ENCODE measurements around the gene ATAD3B.
"Not testable (repeated sequence)": the region's sequence is repeated elsewhere in the genome, so short reads cannot be mapped to it uniquely, and the experiment has no call there.

ATAD3B gene

DNA sequence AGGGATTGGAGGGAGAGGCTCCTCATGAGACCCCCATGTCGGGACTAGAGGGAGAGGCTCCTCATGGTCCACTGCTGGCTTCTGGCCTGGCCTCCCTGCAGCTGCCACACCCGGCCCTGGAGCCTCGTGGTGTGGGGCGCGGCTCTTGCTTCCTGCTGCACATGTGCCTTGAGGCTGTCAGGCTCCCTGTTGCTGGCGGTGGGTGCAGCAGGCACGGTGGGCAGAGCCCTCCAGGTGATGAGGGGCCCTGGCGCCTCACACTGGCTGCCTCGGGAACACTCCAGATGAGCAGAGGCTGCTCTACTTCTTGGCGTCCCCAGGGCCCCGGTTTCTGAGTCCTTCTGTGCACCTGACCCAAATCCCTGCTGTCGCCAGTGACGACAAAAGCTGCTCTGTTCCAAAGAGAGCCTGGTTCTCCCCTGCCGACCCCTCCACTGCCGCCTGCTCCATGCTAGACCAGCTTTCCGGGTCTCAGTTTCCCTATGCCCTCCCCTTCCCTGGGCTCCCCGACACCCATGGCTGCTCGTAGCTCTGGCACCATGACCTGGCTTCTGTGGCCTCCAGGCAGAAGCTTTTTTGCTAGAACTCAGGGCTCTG lies 9.7 kb upstream of the ATAD3B start:
- no peak for TF ChIP-seq CTCF (conservative IDR thresholded peaks at IDR 0.05; ENCODE audit: low read depth, low read length)
- Histone ChIP-seq H3K9ac (no peak overlapping the region), H3K4me3 (IDR thresholded peaks at IDR 0.05; ENCODE audit: insufficient read depth, low read depth, low read length) (no peak overlapping the region), H3K4me1 (ENCODE audit: low read depth, poor library complexity, severe bottlenecking) (no peaks in the 10 kb centered on the region), H2AFZ (ENCODE audit: low read depth) (no peak overlapping the region), H3K27ac (no peak overlapping the region), H3K27me3 (ENCODE audit: insufficient read depth, low read depth) (peaks cover 73% of the 10 kb centered on the region), H3K4me2 (no peak overlapping the region), H3K79me2 (ENCODE audit: insufficient read depth, low read depth) (no peaks in the 10 kb centered on the region), H4K20me1 (ENCODE audit: insufficient read depth) (no peaks in the 10 kb centered on the region), H3K36me3 (ENCODE audit: insufficient read depth) (no peaks in the 10 kb centered on the region)

- H3K36me3 ChIP-seq (ENCODE audit: insufficient read depth) = no peaks in the 10 kb centered on the region
- H3K27ac ChIP-seq = no peak overlapping the region
- no peak overlapping the region for H3K4me3 ChIP-seq (IDR thresholded peaks at IDR 0.05; ENCODE audit: insufficient read depth, low read depth, low read length)
- H3K27me3 ChIP-seq (ENCODE audit: insufficient read depth, low read depth) = peaks cover 68% of the 10 kb centered on the region
- no peak overlapping the region for H3K9ac ChIP-seq
- no peaks in the 10 kb centered on the region for H4K20me1 ChIP-seq (ENCODE audit: insufficient read depth)
- no peaks in the 10 kb centered on the region for H3K79me2 ChIP-seq (ENCODE audit: insufficient read depth, low read depth)
- no peak overlapping the region for H2AFZ ChIP-seq (ENCODE audit: low read depth)
- H3K4me2 ChIP-seq = no peak overlapping the region
- no peaks in the 10 kb centered on the region for H3K4me1 ChIP-seq (ENCODE audit: low read depth, poor library complexity, severe bottlenecking)
- TF ChIP-seq CTCF (conservative IDR thresholded peaks at IDR 0.05; ENCODE audit: low read depth, low read length) = no peak
Observed at GRCh38 chr1:1462318-1462966, 9.1 kb upstream of the ATAD3B start.

GRCh38 chr1:1463312-1463711 lies 8.3 kb upstream of the ATAD3B start:
- Histone ChIP-seq H3K27ac (no peak overlapping the region), H3K79me2 (ENCODE audit: insufficient read depth, low read depth) (no peaks in the 10 kb centered on the region), H3K36me3 (ENCODE audit: insufficient read depth) (no peaks in the 10 kb centered on the region), H4K20me1 (ENCODE audit: insufficient read depth) (no peaks in the 10 kb centered on the region), H3K4me3 (IDR thresholded peaks at IDR 0.05; ENCODE audit: insufficient read depth, low read depth, low read length) (no peak overlapping the region), H2AFZ (ENCODE audit: low read depth) (no peak overlapping the region), H3K4me1 (ENCODE audit: low read depth, poor library complexity, severe bottlenecking) (no peaks in the 10 kb centered on the region), H3K4me2 (no peak overlapping the region), H3K9ac (no peak overlapping the region), H3K27me3 (ENCODE audit: insufficient read depth, low read depth) (peaks cover 59% of the 10 kb centered on the region)
- TF ChIP-seq CTCF (conservative IDR thresholded peaks at IDR 0.05; ENCODE audit: low read depth, low read length) = no peak

- H3K4me2 ChIP-seq; H4K20me1 ChIP-seq (ENCODE audit: insufficient read depth); H3K9ac ChIP-seq; H2AFZ ChIP-seq (ENCODE audit: low read depth); H3K27ac ChIP-seq; H3K4me3 ChIP-seq (IDR thresholded peaks at IDR 0.05; ENCODE audit: insufficient read depth, low read depth, low read length); H3K36me3 ChIP-seq (ENCODE audit: insufficient read depth): not testable (repeated sequence)
- peaks cover 10% of the 10 kb centered on the region for H3K79me2 ChIP-seq (ENCODE audit: insufficient read depth, low read depth)
- H3K4me1 ChIP-seq (ENCODE audit: low read depth, poor library complexity, severe bottlenecking) = peaks cover 12% of the 10 kb centered on the region
- H3K27me3 ChIP-seq (ENCODE audit: insufficient read depth, low read depth) = peaks cover 22% of the 10 kb centered on the region; the same call in 1 of the 2 replicates
Observed at GRCh38 chr1:1468196-1468985, 3.2 kb upstream of the ATAD3B start.
